Measurements from ENCODE around the gene ABHD12B. TPM values are rescaled to one million over a fixed set of nuclear protein-coding genes. Genes with fewer than 3 reads are reported as not detected.

Gene ABHD12B
- polyA plus RNA-seq, 3 donors: 0.57 to 1.7 (median 1.2) TPM

DNA sequence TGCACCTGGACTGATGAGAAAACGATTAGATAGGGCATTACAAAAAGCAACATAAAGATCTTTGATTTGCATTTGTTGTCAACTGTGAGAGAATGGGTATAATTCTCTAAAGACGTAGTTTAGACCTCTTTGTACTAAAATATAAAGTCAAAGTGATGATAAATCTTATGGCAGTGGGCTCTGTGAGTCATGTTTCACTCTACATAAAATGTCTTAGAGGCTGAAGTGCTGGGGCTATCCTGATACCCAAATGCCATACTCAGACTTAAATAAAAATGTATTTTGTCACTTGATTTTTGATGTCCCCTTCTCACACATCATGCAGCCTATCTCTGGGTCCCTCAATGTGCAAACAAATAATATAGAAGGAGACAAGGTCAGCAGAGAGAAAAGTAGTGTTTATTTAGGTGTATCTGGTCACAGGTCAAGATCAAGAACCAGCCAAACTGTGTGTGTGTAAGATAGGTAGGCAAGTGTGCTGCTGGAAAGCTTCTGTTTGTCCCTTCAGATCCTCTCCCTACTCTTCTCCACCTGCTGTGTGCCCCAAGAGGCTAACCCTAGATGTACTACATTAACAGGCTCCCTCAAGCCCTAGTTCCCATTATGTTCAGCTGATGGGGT lies 33.9 kb upstream of the ABHD12B start:
- DNase-seq: no peak

DNA sequence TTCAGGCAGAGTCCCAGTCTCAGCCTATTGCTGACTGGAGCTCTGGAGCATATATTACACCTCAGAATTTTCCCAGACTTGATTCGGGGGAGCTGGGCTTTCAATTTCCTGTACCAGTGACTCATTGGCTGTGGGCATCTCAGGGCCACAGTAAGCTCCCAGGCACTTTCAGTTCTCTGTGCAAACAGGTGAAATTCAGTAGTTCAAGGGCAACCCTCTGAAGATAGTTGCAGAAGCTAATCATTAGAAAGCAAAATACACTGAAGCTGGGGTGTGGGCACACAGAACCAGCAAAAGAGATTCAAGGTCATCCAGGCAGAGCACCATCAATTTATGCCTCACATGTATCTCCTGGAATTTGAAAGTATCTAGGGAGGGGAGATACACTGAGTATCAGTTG lies 32.8 kb upstream of the ABHD12B start:
- no peak for DNase-seq

DNA sequence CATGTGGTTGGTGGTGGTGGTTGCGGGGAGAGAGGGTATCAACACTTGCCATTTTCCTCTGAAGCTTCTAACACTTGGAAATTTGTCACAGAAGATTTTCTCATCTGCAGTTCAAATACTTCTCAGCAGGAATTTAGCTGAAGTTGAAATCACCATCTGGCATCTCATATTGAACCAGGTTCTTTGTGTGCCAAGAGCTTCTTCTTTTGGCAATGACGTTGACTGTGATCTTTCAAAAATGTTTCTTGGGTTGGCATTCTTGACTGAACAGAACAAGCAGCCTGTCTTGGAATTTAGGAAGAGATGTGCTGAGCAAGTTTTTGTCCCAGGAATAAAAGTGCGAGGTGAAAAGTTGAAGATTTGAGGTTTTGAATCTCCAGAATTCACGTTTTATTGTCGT lies 32.2 kb upstream of the ABHD12B start:
- DNase-seq: no peak

DNA sequence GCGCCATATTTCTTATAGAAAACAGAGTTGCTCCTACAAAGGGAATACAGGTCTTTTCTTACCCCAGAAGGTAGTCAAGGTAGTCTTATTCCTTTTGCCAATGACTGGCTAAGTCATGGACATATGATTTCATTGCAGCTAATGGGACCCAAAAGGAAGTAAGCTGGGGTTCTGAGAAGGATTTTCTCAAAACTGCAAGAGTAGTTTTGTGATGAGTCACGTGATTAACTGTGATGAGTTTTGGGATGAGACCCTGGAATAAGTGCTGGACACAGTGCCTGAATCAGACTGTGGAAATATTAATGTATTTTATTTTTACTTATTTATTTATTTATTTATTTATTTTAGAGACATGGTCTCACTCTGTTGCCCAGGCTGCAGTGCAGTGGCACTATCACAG lies 27.5 kb upstream of the ABHD12B start:
- DNase-seq: no peak

DNA sequence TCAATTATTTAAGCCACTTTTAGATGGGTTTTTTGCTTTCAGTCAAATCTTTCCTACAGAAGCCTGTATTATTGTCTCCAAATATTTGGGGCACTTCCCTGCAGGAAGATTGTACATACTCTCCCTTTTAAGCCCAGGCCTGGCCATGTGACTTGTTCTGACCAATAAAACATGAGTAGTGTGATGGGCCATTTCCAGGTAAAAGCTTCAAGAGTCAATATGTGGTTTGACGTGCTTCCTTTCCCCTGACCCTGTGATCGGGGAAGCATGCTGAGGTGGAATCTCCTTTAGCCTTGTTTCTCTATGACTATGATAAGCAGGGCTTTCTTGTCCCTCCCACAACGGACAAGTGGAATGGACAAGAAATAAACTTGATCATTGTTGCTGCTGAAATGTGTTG lies 26.7 kb upstream of the ABHD12B start:
- no peak for DNase-seq

DNA sequence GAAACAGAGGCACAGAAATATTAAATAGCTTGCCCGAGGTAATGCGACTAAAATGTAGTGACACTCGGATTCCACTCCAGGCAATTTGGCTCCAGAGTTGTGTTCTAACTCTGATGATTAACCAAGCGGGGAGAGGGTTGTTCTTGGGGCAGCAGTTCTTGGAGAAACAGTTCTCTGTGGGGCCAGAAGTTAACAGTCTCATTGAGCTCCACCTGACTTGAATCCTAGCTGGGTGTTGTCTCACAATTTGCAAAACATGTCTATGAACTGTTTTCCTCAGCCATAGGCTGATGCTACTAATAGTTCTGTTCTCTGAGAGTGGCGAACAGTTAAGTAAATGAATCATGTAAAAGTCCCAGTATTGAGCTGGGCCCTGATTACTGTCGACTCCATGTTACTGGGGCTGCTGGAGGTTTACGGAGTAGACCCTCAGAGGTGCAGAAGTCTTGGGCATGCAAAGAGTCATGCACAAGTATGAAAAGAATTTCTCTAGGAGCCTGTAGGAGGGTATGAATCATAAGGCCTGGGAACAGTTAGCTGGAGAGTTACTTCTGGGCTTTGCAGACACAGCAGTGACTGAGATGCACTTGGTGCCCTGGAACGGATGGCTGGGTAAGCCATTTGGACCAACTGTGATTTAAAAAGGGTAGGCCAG lies 25.5 kb upstream of the ABHD12B start:
- no peak for DNase-seq

DNA sequence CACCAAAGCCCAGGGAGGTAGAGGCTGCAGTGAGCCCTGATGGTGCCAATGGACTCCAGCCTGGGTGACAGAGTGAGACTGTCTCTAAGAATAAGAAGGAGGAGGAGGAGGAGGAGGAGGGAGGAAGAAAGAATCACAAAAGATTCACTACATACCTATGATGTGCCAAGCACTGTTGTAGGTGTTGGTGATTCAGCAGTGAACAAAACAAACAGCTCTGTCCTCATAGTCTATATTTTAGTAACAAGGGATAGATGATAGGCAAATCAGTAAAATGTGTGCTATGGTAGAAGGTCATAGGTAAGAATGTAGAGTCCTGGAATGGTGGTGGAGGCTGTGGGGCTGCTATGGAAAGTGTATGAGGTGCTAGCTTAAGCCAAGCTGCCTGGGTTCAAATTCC lies 18.0 kb upstream of the ABHD12B start:
- no peak for DNase-seq

DNA sequence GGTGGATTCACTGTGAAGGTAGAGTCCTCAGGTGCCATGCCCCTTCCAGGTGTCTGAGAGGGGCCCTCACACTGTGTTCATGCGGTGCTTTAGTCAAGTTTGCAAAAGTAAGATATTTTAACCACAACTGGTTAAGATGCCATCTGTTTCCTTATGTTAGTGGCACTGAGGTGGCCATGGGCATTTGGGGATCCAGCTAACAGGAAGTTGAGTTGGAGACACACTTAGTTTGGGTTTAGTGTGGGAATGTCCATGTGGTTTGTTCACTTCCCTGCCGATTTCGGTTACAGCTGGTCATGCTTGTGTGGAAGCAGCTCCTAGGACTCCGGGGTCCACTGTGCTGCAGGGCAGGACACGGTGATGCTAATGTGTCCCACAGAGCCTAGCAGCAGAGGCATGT lies 17.3 kb upstream of the ABHD12B start:
- DNase-seq: no peak

DNA sequence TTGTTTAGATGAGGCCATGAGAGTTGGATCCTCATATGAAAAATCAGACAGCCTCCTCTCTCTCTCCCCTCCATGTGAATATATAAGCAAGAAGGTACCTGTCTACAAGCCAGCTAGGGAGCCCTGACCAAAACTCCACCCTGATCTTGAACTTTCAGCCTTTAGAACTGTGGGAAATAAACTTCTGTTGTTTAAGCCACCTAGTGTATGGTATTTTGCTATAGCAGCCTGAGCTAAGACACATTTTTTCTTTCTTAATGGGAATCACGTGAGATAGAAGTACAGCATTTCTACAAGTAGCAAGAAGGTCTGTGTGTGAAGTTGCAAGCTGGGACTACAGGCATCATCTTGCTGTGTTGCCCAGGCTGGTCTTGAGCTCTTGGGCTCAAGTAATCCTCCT lies 16.3 kb upstream of the ABHD12B start:
- DNase-seq: no peak

DNA sequence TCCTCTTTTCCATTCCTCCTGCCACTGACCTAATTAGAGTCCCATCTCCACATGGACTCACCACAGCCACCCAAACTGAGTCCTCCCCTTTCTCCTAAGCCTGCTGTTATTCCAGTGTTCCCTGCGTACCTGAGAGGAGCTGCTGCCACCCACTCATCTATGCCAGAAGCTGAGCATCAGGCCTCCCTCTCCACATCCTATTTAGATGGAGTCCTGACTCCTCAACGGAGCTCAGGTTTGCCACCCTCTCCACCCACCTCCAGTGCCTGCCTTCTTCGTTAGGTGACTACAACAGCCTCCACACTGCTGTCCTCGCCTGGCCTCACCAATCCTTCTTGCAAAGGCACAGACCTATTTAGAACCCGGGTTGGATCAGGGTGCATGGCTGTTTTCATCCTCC lies 15.2 kb upstream of the ABHD12B start:
- no peak for DNase-seq

DNA sequence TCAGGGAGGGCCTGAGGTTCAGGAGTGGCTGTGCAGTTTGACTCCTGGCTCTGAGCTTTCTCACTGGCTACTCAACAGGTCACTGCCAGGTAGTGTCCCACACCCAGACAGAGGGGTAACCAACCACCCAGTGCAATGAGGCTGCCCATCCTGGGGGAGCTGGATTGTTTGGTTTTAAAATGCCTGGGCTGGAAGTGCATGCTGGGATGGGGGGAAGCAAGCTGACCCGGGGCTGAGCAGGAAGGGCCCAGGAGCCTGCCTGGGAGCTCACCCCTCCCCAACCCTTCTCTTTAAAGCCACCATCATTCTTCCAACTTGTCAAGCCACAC lies 12.6 kb upstream of the ABHD12B start:
- DNase-seq: no peak

DNA sequence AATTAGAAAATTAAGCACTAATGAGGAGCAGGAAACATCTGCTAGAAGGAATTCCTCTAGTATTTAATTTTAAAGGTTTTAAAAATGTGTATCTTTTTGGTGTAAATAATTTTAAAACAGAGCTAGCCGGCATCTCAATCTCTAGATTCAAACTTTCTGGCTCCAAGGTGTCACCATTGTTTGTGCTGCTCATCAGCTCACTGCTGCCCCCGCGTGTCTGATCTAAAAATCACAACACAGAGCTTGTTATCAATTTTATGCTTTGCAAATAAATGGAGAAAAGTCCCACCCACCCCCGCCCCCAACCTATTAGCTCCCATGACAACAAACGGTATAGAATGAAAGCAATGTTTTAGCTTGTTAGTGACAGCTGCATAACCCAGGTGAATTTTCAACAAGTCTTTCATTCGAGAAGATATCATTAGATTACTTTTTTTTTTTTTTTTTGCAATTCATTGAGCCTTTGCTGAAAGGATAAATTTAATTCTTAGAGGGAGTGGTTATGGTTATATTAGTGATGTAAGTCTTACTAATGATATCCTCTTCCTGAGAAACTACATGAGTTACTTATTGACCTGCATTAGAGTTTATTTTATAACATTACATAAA lies 11.3 kb upstream of the ABHD12B start:
- DNase-seq: peak; percentile 83

DNA sequence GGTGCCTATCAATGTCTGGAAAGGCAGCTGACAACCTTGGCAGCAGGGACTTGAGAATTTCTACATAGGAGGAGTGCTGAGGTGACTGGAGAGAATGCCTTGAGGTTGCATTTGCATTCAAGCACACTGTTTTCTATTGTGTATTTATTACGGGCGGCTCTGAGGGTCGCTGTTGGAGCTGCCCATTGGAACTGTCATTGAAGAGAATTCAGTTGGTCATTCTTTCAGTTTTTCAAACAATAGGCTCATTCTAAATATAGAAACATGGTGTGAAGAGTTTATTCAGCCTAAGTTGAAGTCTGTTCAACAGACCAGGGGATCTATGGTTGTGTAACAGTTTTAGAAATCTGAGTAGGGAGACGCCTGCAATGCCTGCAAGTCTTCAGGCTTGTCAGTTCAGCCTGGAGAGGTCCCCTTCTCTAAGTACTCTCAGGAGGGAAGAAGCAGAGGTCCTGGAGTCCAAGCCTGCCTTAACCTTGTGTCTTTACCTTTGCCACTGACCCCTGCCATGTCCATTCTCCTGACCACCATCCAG lies 9.8 kb upstream of the ABHD12B start:
- DNase-seq: no peak

DNA sequence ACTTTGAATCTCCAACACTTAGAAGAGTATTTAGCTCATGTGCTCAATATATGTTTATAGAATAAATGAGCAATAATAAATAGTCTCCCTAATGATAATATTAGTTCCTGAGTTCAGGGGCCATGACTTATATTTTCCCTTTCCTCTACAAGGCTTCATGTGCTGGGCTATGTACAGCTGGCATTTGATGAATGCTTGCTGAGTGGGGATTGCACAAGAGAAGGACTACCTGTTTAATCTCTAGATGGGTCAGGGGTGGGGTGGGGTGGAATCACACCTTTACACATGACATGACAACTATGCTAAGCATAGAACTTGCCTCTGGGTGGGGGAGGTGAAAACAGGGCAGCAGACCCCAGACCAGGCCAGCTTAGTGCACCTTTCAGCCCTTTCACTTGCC lies 7.6 kb upstream of the ABHD12B start:
- no peak for DNase-seq

DNA sequence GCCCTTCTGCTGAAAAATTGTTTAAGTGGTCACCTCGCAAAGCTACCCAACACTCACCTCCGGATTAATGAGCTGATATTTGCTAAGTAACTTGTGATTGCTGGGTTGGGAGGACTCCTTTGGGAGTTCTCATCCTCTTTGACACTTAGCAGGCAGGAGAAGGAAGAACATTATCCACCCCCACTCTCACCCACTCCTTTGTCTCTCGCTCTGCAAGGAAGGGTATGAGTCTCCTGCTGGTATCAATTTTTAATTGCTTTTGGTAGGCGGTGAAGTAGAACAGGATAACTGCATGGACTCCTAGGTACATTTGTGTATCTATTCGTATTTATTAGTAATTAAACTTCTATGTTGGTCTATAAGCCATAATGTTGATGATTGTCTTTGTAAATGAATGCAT lies 6.9 kb upstream of the ABHD12B start:
- DNase-seq: no peak

DNA sequence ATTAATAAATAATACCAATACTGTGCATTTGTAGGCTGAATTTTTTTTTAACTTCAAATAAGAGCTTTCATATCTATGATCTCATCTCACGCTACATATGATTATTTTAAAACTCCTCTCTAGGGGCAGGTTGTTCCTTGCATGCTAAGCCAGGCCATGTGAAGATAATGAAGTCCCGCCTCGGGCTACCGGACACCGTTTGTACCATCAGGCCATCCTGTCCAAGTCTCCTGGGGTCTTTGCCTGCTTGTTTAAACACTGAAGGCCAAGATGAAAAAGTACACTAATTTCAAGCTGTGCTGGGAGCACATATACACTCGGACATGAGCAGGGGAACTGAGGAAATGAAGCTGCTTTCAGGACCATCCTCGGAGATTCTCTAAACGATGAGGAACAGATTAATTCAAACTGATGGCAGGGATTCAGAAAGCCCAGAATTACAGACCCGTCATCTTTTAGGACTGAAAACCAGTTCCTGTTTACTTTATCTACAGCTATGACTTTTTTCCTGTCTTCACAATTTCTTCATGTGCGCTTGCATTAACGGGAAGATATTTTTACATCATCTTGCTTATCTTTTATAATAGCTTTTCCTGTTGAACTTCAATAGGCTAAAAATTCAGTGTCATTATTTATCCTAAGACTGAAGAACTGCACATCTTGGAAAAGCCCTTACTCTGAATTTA lies 6.3 kb upstream of the ABHD12B start:
- DNase-seq: no peak

DNA sequence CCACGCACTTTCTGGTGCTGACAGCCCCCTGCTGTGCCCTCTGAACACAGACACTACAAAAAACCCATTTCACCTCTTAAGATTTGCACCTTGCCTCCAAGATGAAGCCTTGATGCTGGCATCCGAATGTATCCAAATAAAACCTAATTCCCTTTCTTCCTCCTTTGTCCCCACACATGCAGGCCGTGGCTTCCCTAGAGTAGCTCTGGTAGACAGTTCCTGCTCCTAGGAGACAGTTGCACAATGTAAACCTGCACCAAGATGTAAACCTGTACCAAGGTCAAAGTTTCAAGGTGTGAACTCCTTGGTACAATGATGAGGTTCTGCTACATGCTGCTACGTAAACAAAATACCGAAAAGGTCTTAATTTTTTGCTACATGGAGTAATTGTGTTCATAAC lies 625 bp upstream of the ABHD12B start:
- no peak for DNase-seq

DNA sequence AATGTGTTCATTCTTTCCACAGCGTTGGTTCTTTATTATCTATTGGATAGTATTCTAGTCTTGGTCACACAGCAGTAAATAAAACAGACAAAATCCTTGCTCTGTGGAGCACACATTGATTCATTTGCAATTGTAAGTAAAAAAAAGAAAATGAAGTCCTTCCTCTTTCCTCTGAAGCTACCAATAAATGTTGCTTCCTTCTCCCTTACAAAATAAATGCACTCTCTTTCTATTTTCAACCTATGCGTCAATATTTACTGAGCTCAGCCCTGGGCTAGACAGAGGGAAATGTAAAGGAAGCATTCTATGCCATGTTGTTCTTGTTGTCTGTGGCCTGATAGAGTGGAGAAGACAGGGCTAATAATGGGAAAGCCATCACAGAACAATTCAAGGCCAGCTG lies 2.9 kb downstream of the ABHD12B start:
- no peak for DNase-seq

DNA sequence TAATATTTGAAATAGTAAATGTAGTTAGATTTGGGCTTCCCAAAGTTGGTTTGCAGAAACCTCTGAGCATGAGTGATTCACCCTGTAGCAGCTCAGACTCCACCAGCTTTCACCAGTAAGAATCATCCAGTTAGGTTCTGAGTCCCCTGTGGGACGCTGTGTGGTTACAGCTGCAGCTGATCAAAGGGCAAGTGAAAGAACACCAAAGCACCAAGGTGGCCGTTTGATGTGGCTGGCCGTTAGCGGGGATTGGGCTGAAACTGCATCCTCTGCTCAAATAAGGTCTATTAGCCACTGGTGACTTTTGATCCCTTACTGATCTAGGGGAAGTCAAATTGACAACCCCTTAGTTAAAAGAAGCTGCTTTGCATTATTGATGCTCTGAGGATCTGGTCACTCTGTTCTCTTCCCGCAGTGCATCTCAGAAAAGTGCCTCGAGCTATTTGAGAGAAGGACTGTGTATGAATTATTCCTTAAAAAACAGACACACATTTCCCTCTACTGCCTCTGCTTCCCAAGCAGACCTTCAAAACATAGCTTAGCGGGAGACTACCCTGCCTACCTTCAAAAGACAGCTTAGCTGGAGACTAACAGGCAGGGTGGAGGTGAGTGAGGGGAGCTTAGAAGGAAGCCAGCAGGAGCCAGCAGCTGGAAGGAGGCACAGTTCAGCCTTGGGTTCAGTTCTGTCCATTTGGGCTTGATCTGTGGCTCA lies 3.7 kb downstream of the ABHD12B start:
- no peak for DNase-seq

DNA sequence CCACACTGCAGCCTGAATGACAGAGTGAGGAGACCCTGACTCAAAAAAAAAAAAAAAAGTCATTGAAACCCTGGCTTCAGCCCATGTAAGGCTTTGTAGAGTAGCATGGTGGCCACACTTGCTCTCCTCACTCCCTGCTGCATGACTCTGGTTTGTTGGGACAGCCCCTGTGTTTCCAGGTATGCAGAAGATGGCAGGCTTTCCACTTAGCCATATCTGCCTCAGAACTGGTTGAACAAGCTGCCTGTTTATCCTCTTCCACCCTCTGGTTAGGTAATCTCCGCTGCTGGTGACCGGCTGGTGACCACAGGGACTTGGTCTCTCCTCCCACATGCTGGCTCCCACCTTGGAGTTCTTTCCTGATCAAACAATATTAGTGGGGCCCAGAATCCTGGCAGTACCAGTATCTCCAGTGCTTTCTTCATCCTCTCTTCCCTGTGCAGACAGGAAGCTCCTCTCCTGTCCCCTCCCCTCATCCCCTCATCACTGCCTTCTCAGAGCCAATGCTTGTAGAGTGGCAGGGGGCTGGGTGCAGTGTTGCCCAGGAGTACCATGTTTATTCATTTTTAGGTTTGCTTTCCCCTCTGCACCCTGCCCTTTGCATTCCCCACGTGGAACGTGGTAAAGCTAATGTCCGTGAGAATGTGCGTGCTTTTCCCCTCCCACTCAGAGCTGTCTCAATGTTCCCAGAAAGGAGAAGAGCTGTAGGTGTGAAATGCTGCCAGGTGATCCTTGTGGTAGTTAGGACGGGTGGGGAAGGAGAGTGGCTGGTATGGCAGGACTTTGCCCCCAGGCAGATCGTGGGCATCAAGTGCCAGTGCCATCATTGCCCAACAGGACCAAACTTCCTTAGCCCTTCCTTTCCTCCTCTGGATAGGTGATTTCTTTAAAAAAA lies 11.3 kb downstream of the ABHD12B start:
- no peak for DNase-seq

DNA sequence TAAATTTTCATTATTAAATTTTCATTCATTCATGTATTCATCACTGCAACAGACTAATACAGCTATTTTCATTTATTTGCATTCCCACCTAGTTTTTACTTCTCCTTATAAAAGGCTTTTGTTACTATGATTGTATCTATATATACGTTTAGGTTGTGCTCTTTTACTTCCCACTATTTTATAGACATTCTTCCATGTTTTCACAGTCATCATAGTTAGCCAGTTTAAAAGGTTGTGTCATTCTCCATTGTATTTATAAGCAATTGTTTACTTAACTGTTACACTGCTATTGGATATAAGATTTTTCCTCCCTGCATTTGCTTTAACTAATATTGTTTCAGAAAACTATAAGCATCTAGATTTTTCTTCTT lies 12.0 kb downstream of the ABHD12B start:
- DNase-seq: no peak

All from renal pelvis (tissue), 4 donors.